HT1080 (cell line): ENCODE results near the gene MRPS14. TPM values are rescaled to one million over a fixed set of nuclear protein-coding genes. Genes with fewer than 3 reads are reported as not detected.
"Not testable (repeated sequence)": the region's sequence is repeated elsewhere in the genome, so short reads cannot be mapped to it uniquely, and the experiment has no call there.

ENCODE experiments used
- DNase-seq: peaks from one replicate; pipeline ENCODE4 v3.0.0-alpha.2; 2015; ENCODE audit warnings: low read depth
- polyA plus RNA-seq, 2 experiments: library from polyadenylated mRNA; depleted of rRNA; stranded (reverse); fragments of >200 nt; gene quantifications; 2 replicates each; pipeline ENCODE4 v1.2.3, GENCODE V29; 2015
- total RNA-seq: library from RNA; depleted of rRNA; stranded (reverse); fragments of >200 nt; shearing (Covaris generic); gene quantifications from 2 replicates; pipeline ENCODE4 v1.2.3, GENCODE V29; 2014; rRNA removed

The MRPS14 gene
- total RNA-seq = 18.8 and 22.2 TPM in 2 replicates
- 17.8 and 20.9 TPM in 2 replicates for polyA plus RNA-seq (2015; cell fraction: cytosol; rRNA removed)
- polyA plus RNA-seq (2015; cell fraction: nucleus; rRNA removed) = 23.1 and 25.2 TPM in 2 replicates

- DNase-seq = peak; percentile 96
These were observed at the start of gene MRPS14 for GRCh38 chr1:175023043-175023921. MRPS14 (minus strand) TSS chr1:175023425; CDS start chr1:175023408, 17 bp downstream.

GRCh38 chr1:175072099-175072951, 49.1 kb upstream of the MRPS14 start:
- peak; percentile 81 for DNase-seq

DNA sequence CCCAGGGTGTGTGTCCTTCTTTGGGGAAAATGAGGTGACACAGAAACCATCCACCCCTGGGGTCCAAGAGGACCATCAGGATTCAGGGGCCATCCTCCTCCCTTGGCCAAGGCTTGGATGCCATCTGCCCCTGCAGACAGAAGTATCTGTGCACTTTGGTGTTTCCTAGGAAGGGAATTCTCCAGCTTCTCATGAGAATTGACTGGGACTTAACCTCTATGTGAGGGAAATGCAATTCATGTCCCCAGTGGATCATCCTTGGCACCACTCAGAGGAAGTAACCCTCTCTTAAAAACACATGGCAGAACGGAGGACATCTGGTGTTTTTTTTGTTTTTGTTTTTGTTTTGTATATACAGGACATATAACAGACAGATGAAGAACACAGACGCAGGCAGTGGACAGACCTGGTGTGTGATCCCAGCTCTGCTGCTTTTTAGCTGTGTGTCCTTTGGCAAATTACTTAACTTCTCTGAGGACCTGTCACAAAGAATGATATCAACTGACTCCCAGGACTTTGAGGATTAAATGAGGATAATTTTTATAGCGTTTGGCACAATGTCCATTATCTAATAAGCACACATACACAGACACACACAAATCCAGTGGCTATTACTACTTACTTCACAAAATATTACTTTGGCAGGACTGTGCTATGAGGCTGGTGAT, 48.2 kb upstream of the MRPS14 start:
- no peak for DNase-seq

- DNase-seq = no peak
These were observed 47.6 kb upstream of the MRPS14 start for GRCh38 chr1:175070818-175071217.

DNA sequence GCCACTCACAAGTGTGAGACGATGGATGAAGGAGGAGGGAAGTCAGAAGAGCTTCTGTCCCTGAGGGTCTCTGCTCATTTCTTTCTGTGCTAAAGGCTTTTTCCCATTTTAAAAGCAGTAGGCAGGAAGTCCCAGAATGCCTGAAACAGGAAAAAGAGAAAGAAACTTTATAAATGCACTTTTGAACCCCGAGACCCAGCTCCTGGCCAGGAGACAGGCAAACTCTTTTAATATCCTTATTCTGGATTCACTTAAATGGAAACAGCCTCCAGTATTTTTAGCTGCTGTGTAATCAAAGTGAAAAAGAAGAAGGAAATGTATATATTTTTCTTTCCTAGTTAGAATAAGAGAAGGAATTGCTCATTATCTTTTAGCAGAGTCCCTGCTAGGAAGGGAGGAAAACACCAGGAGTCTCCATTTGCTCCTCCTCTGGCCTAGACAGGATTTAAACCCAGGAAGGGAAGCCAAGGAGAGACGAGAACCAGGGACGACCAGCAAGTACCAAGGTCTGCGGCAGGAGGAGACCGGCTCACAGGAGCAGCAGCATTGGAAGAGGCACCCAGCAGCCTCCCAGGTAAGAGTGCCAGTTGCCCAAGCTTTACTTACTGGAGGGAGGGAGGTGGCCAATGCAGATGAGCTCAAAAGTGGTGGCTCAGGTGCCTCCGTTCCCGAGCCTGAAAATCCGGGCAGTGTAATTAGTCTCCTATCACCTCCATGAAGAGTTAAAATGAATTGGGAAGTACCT, 44.3 kb upstream of the MRPS14 start, which contains the start of gene TNN:
TNN (plus strand) TSS at position 472 of the 745 bp plus-strand sequence. CDS start 9,586 bp downstream, outside the sequence.
- DNase-seq = no peak

GRCh38 chr1:175062858-175063257, 39.6 kb upstream of the MRPS14 start:
- DNase-seq = no peak

- no peak for DNase-seq
These were observed 39.1 kb upstream of the MRPS14 start for GRCh38 chr1:175062339-175062738.

GRCh38 chr1:175054736-175055135, 31.5 kb upstream of the MRPS14 start:
- no peak for DNase-seq

DNA sequence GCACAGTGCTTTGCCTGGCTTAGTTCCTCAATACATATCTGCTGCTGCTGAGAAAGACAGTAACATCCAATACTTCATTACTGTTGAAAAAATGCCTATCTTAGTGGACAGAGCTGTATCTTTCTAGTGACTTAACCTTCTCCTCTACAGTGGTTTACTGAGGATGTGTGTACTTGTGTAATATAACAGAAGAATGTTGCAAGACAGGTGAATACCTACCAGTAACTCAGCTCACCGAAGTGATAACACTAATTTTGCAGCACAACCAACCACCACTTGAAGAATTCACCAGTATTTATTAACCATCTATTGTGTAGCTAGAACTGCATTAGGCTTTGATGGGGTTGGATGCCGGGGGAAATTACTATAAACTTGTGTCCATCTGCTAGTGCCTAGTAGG, 27.8 kb upstream of the MRPS14 start:
- no peak for DNase-seq

GRCh38 chr1:175045519-175045918, 22.3 kb upstream of the MRPS14 start:
- no peak for DNase-seq

DNA sequence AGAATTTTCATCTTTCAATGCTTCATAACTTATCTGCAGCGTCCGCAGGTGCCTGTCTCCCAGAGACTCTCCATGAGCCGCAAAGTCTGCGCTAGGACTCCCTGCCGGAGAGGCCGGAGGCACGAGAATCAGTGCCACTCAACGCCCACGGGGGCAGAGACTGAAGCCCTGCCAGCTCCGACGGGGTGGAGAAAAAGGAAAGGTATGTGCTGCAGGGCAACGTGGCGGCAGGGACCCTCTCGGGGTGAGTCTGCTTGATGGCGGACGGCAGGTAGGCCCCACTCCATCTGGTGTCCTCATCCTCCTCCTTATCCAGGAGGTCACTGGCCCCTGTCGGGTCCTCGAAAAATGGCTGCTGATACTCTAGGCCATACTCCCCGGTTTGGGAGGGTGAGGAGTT, 21.9 kb upstream of the MRPS14 start:
- no peak for DNase-seq

DNA sequence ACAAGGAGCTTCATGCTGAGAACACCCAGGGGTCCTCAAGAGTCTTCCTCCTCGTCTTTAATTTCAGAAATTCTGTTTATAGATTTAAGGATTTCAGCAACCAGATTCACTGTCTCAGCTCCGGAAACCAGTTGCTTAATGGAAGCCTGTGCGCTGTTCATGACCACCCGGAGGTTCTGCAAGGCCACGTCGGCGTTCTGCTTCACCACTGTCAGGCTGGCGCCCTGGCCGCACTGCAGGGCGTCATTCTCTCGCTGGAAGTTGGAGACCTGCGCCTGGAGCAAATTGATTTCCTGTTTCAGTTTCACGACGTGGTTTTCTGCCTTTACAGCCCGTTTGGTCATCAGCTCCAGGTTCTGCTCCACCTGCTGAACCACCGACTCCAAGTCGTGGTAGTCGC, 21.4 kb upstream of the MRPS14 start:
- DNase-seq = not testable (repeated sequence)

- DNase-seq = no peak
These were observed 20.6 kb upstream of the MRPS14 start for GRCh38 chr1:175043824-175044223.

GRCh38 chr1:175042650-175043049, 19.4 kb upstream of the MRPS14 start:
- no peak for DNase-seq

- no peak for DNase-seq
These were observed 17.2 kb upstream of the MRPS14 start for GRCh38 chr1:175040324-175040879.

- DNase-seq = no peak
These were observed 14.2 kb upstream of the MRPS14 start for GRCh38 chr1:175037416-175037815.

GRCh38 chr1:175036476-175036875, 13.3 kb upstream of the MRPS14 start:
- DNase-seq = no peak

- no peak for DNase-seq
These were observed 12.6 kb upstream of the MRPS14 start for GRCh38 chr1:175035865-175036264.

- no peak for DNase-seq
These were observed 11.6 kb upstream of the MRPS14 start for GRCh38 chr1:175034775-175035174.

DNA sequence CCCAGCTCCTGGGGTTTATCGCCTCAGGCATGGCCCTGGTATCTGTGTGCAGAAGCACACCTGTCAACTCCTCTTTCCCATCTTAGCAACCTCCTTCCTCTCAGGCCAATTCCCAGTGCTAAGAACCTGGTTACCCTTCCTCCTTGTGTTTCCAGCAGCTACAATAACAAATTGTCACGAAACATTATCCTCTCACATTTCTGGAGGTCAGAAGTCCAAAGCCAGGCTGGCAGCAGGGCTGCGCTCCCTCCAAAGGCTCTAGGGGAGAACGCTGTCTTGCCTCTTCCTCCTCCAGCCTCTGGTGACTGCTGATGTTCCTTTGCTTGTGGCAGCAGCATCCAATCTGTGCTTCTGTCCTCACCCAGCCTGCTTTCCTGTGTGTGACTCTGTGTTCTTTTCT, 10.7 kb upstream of the MRPS14 start:
- no peak for DNase-seq
